K562 (cell line): Measurements from ENCODE around the gene ADNP. TPM values are rescaled to one million over a fixed set of nuclear protein-coding genes. Genes with fewer than 3 reads are reported as not detected.

Experiments
- CREB1 ChIP-seq, 2 experiments: sonication (generic) in 1 of 2; formaldehyde crosslinking in 1 of 2; IDR thresholded peaks; 2 replicates each; pipeline versions ENCODE4 v1.6.1 to v1.8.0; 2012 to 2022; ENCODE audit warnings: inconsistent platforms in 1 of 2, mild to moderate bottlenecking in 1 of 2, missing genetic modification reagents in 1 of 2, moderate library complexity in 1 of 2
- CSDE1 ChIP-seq, 2 experiments: fragments of 450-650 bp; IDR thresholded peaks; 2 replicates each; pipeline ENCODE4 v1.6.1; 2016; ENCODE audit warnings: mild to moderate bottlenecking in 1 of 2
- HCFC1 ChIP-seq: IDR thresholded peaks from 2 replicates; pipeline ENCODE4 v1.6.1; 2012; ENCODE audit warnings: low read depth, low read length, improper control_type of control experiment
- NUFIP1 ChIP-seq: fragments of 450-650 bp; IDR thresholded peaks from 2 replicates; pipeline ENCODE4 v1.6.1; 2018; ENCODE audit not compliant: partially characterized antibody
- SRF ChIP-seq, 2 experiments: fragments of 250-450, 450-650 bp in 1 of 2; sonication (Bioruptor Pico) in 1 of 2; sonication (generic) in 1 of 2; formaldehyde crosslinking; IDR thresholded peaks; 2 replicates each; pipeline versions ENCODE4 v1.5.0 to v1.5.1; 2020 to 2022; ENCODE audit warnings: mild to moderate bottlenecking in 1 of 2, missing genetic modification reagents in 1 of 2
- THRAP3 ChIP-seq: fragments of 450-650 bp; IDR thresholded peaks from 2 replicates; pipeline ENCODE4 v1.6.1; 2016; ENCODE audit warnings: mild to moderate bottlenecking, inconsistent platforms, borderline replicate concordance
- ZNF696 ChIP-seq: fragments of 250-450 bp; sonication (Bioruptor Pico); conservative IDR thresholded peaks from 2 replicates; pipeline ENCODE4 v1.4.0; 2020; ENCODE audit warnings: mild to moderate bottlenecking, moderate library complexity
- polyA plus RNA-seq, 8 experiments: library from polyadenylated mRNA; depleted of rRNA in 4 of 8; stranded (reverse) in 5 of 8; unstranded in 3 of 8; fragments of >200 nt; fragmentation: Nextera tagmentation in 2 of 8; fragmentation: Illumina TruSeq in 1 of 8; extraction: Ambion mirVana in 2 of 8; extraction: Trizol in 1 of 8; gene quantifications; 2 replicates each; pipeline versions ENCODE4 v1.2.1 to v1.2.3, GENCODE V29; 2011 to 2014; ENCODE audit warnings: inconsistent platforms in 1 of 8, missing spikeins in 1 of 8
- total RNA-seq, 7 experiments: library from RNA; depleted of rRNA in 6 of 7; stranded (reverse); fragments of >200 nt in 6 of 7; fragmentation: Illumina TruSeq in 2 of 7; extraction: Trizol in 2 of 7; gene quantifications; 2 replicates each; pipeline versions ENCODE4 v1.2.1 to v1.2.3, GENCODE V29; 2011 to 2021; ENCODE audit warnings: low replicate concordance in 1 of 7
- TF ChIP-seq, protein P1 (sequence below): sonication (generic); formaldehyde crosslinking; IDR thresholded peaks from 2 replicates; pipeline ENCODE4 v1.8.0; 2023; ENCODE audit warnings: missing genetic modification reagents, mild to moderate bottlenecking, borderline replicate concordance
- TF ChIP-seq, protein P2 (sequence below): fragments of 450-650 bp; IDR thresholded peaks from 2 replicates; pipeline ENCODE4 v1.7.1; 2018; ENCODE audit warnings: mild to moderate bottlenecking, low read depth; ENCODE audit not compliant: partially characterized antibody

Gene ADNP
- total and polyA plus RNA-seq, 9 of the 15 experiments (the other 6 are each of a cell fraction or from before 2014, with no cell fraction given): 17.8 to 59.9 (median 25.3) TPM

GRCh38 chr20:50943069-50943468 is 11.8 kb upstream of the ADNP start (continued):
- TF ChIP-seq, protein P1, sequence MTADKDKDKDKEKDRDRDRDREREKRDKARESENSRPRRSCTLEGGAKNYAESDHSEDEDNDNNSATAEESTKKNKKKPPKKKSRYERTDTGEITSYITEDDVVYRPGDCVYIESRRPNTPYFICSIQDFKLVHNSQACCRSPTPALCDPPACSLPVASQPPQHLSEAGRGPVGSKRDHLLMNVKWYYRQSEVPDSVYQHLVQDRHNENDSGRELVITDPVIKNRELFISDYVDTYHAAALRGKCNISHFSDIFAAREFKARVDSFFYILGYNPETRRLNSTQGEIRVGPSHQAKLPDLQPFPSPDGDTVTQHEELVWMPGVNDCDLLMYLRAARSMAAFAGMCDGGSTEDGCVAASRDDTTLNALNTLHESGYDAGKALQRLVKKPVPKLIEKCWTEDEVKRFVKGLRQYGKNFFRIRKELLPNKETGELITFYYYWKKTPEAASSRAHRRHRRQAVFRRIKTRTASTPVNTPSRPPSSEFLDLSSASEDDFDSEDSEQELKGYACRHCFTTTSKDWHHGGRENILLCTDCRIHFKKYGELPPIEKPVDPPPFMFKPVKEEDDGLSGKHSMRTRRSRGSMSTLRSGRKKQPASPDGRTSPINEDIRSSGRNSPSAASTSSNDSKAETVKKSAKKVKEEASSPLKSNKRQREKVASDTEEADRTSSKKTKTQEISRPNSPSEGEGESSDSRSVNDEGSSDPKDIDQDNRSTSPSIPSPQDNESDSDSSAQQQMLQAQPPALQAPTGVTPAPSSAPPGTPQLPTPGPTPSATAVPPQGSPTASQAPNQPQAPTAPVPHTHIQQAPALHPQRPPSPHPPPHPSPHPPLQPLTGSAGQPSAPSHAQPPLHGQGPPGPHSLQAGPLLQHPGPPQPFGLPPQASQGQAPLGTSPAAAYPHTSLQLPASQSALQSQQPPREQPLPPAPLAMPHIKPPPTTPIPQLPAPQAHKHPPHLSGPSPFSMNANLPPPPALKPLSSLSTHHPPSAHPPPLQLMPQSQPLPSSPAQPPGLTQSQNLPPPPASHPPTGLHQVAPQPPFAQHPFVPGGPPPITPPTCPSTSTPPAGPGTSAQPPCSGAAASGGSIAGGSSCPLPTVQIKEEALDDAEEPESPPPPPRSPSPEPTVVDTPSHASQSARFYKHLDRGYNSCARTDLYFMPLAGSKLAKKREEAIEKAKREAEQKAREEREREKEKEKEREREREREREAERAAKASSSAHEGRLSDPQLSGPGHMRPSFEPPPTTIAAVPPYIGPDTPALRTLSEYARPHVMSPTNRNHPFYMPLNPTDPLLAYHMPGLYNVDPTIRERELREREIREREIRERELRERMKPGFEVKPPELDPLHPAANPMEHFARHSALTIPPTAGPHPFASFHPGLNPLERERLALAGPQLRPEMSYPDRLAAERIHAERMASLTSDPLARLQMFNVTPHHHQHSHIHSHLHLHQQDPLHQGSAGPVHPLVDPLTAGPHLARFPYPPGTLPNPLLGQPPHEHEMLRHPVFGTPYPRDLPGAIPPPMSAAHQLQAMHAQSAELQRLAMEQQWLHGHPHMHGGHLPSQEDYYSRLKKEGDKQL (CRISPR knock-in tag): no peak
- TF ChIP-seq CREB1 (IDR thresholded peaks at IDR 0.05): no peak
- TF ChIP-seq CREB1 (CRISPR knock-in tag; IDR thresholded peaks at IDR 0.05): no peak
- TF ChIP-seq, protein P2, sequence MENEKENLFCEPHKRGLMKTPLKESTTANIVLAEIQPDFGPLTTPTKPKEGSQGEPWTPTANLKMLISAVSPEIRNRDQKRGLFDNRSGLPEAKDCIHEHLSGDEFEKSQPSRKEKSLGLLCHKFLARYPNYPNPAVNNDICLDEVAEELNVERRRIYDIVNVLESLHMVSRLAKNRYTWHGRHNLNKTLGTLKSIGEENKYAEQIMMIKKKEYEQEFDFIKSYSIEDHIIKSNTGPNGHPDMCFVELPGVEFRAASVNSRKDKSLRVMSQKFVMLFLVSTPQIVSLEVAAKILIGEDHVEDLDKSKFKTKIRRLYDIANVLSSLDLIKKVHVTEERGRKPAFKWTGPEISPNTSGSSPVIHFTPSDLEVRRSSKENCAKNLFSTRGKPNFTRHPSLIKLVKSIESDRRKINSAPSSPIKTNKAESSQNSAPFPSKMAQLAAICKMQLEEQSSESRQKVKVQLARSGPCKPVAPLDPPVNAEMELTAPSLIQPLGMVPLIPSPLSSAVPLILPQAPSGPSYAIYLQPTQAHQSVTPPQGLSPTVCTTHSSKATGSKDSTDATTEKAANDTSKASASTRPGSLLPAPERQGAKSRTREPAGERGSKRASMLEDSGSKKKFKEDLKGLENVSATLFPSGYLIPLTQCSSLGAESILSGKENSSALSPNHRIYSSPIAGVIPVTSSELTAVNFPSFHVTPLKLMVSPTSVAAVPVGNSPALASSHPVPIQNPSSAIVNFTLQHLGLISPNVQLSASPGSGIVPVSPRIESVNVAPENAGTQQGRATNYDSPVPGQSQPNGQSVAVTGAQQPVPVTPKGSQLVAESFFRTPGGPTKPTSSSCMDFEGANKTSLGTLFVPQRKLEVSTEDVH: no peak
- no peak for TF ChIP-seq CSDE1 (IDR thresholded peaks at IDR 0.05)
- TF ChIP-seq SRF (CRISPR knock-in tag; IDR thresholded peaks at IDR 0.05): no peak
- no peak for TF ChIP-seq HCFC1
- TF ChIP-seq NUFIP1: no peak
- TF ChIP-seq ZNF696: no peak
- TF ChIP-seq THRAP3: no peak
